HEK293 (cell line): Measurements from ENCODE around the gene CATSPERD.

Experiments
- KLF16 ChIP-seq: fragments of 450-650 bp; formaldehyde crosslinking; IDR thresholded peaks from 2 replicates; pipeline ENCODE4 v1.5.1; 2017; ENCODE audit warnings: missing biosample characterization, missing genetic modification characterization
- KLF7 ChIP-seq: fragments of 450-650 bp; formaldehyde crosslinking; IDR thresholded peaks from 2 replicates; pipeline ENCODE4 v1.5.1; 2016; ENCODE audit warnings: missing biosample characterization, missing genetic modification characterization, borderline replicate concordance
- KLF8 ChIP-seq: fragments of 450-650 bp; formaldehyde crosslinking; IDR thresholded peaks from 2 replicates; pipeline ENCODE4 v1.5.1; 2016; ENCODE audit warnings: missing biosample characterization, missing genetic modification characterization
- MZF1 ChIP-seq: fragments of 450-650 bp; formaldehyde crosslinking; IDR thresholded peaks from 2 replicates; pipeline ENCODE4 v1.5.1; 2017; ENCODE audit warnings: missing biosample characterization, missing genetic modification characterization, borderline replicate concordance
- SP3 ChIP-seq: fragments of 450-650 bp; formaldehyde crosslinking; IDR thresholded peaks from 2 replicates; pipeline ENCODE4 v1.5.1; 2016; ENCODE audit warnings: missing biosample characterization, missing genetic modification characterization
- YY2 ChIP-seq: fragments of 450-650 bp; formaldehyde crosslinking; IDR thresholded peaks from 2 replicates; pipeline ENCODE4 v1.5.1; 2016; ENCODE audit warnings: missing biosample characterization, missing genetic modification characterization
- ZBTB8A ChIP-seq: fragments of 450-650 bp; formaldehyde crosslinking; IDR thresholded peaks from 2 replicates; pipeline ENCODE4 v1.5.1; 2016; ENCODE audit warnings: missing biosample characterization, missing genetic modification characterization
- ZFP37 ChIP-seq: fragments of 450-650 bp; formaldehyde crosslinking; IDR thresholded peaks from 2 replicates; pipeline ENCODE4 v1.5.1; 2016; ENCODE audit warnings: missing biosample characterization, missing genetic modification characterization
- ZIC2 ChIP-seq: fragments of 450-650 bp; formaldehyde crosslinking; IDR thresholded peaks from 2 replicates; pipeline ENCODE4 v1.5.1; 2016; ENCODE audit warnings: missing biosample characterization, missing genetic modification characterization
- ZNF112 ChIP-seq: fragments of 450-650 bp; formaldehyde crosslinking; IDR thresholded peaks from 2 replicates; pipeline ENCODE4 v1.5.0; 2017; ENCODE audit warnings: missing biosample characterization, missing genetic modification characterization
- ZNF132 ChIP-seq: fragments of 450-650 bp; formaldehyde crosslinking; IDR thresholded peaks from 2 replicates; pipeline ENCODE4 v1.5.1; 2017; ENCODE audit warnings: missing biosample characterization, missing genetic modification characterization, borderline replicate concordance
- ZNF146 ChIP-seq: fragments of 450-650 bp; formaldehyde crosslinking; IDR thresholded peaks from 2 replicates; pipeline ENCODE4 v1.5.1; 2016; ENCODE audit warnings: missing biosample characterization, missing genetic modification characterization
- ZNF157 ChIP-seq: fragments of 450-650 bp; formaldehyde crosslinking; IDR thresholded peaks from 2 replicates; pipeline ENCODE4 v1.5.1; 2016; ENCODE audit warnings: missing biosample characterization, missing genetic modification characterization
- ZNF248 ChIP-seq: fragments of 450-650 bp; formaldehyde crosslinking; IDR thresholded peaks from 2 replicates; pipeline ENCODE4 v1.5.1; 2017; ENCODE audit warnings: missing biosample characterization, missing genetic modification characterization
- ZNF335 ChIP-seq: fragments of 450-650 bp; formaldehyde crosslinking; conservative IDR thresholded peaks from 2 replicates; pipeline ENCODE4 v1.5.1; 2016; ENCODE audit warnings: missing biosample characterization, missing genetic modification characterization
- ZNF629 ChIP-seq: fragments of 450-650 bp; formaldehyde crosslinking; IDR thresholded peaks from 2 replicates; pipeline ENCODE4 v1.5.1; 2017; ENCODE audit warnings: missing biosample characterization, missing genetic modification characterization
- ZNF843 ChIP-seq: fragments of 450-650 bp; formaldehyde crosslinking; IDR thresholded peaks from 2 replicates; pipeline ENCODE4 v1.5.1; 2016; ENCODE audit warnings: missing biosample characterization, missing genetic modification characterization
- ZSCAN23 ChIP-seq: fragments of 450-650 bp; formaldehyde crosslinking; IDR thresholded peaks from 2 replicates; pipeline ENCODE4 v1.5.1; 2016; ENCODE audit warnings: missing biosample characterization, missing genetic modification characterization
- ZSCAN30 ChIP-seq: fragments of 450-650 bp; IDR thresholded peaks from 2 replicates; pipeline ENCODE4 v1.5.1; 2018; ENCODE audit warnings: missing biosample characterization, mild to moderate bottlenecking, missing genetic modification characterization, moderate library complexity
- TF ChIP-seq, protein P1 (sequence below): fragments of 450-650 bp; formaldehyde crosslinking; IDR thresholded peaks from 2 replicates; pipeline ENCODE4 v1.5.1; 2016; ENCODE audit warnings: missing biosample characterization, missing genetic modification characterization
- TF ChIP-seq, protein P2 (sequence below): fragments of 450-650 bp; formaldehyde crosslinking; conservative IDR thresholded peaks from 2 replicates; pipeline ENCODE4 v1.5.1; 2016; ENCODE audit warnings: low read depth, missing biosample characterization, missing genetic modification characterization
- TF ChIP-seq, protein P3 (sequence below): fragments of 450-650 bp; formaldehyde crosslinking; IDR thresholded peaks from 2 replicates; pipeline ENCODE4 v1.5.1; 2017; ENCODE audit warnings: missing biosample characterization, missing genetic modification characterization
- TF ChIP-seq, protein P4 (sequence below): fragments of 450-650 bp; formaldehyde crosslinking; IDR thresholded peaks from 2 replicates; pipeline ENCODE4 v1.5.1; 2016; ENCODE audit warnings: missing biosample characterization, missing genetic modification characterization
- TF ChIP-seq, protein P5 (sequence below): fragments of 450-650 bp; formaldehyde crosslinking; IDR thresholded peaks from 2 replicates; pipeline ENCODE4 v1.5.1; 2016; ENCODE audit warnings: missing biosample characterization, missing genetic modification characterization

CATSPERD gene

DNA sequence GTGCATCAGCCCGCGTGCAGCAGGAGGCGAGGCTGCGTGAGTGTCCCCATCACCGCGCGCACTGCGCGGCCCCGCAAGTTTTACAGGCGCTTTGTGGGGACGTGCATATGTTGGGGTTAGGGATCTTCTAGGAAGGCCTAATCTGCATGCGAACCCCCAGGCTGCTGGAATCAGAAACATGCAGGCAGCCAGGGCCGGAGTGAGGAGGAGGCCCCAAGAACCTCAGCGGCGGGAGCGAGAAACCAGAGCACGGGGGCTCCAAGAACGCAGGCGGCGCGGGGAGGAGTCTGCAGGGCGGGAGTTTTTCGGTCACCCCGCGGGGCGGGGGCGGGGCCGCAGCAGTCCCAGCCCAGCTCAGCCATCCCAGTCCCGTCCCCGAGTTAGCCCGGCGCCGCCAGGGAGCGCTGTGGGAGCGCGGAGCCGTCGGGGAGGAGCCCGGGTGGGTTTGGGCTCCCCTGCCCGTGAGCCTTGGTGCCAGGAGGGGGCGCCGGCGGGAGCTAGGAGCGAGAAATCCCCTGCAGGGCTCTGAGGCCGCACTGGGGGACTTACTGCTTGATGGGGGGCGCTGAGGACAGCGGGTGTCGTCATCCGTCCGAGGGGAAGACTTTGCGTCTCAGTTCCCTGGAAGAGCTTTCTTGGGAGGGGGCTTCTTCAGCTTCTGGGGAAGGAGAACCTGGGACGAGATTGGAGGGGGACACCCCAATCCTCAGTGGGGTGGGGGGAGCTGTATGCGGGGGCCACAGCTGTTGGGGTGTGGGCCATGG lies 83.5 kb downstream of the CATSPERD start (continued):
- TF ChIP-seq ZSCAN30 (peak; percentile 87), ZNF335 (peak; percentile 83), ZNF132 (tag by site-specific recombination) (no peak), KLF8 (tag by site-specific recombination) (peak; percentile 96), KLF16 (tag by site-specific recombination) (peak; percentile 92), MZF1 (tag by site-specific recombination) (peak; percentile 72), ZNF157 (tag by site-specific recombination) (no peak), ZNF843 (0 out of 2 replicates have a peak, but pooled peaks have one; percentile 41), ZFP37 (peak; percentile 87; the same call in 1 of the 2 replicates), ZNF146 (no peak), ZNF112 (tag by site-specific recombination) (no peak), SP3 (tag by site-specific recombination) (peak; percentile 91), ZSCAN23 (0 out of 2 replicates have a peak, but pooled peaks have one; percentile 61), ZNF629 (tag by site-specific recombination) (peak; percentile 83), YY2 (tag by site-specific recombination) (no peak), KLF7 (tag by site-specific recombination) (peak; percentile 70; the same call in 1 of the 2 replicates), ZNF248 (tag by site-specific recombination) (no peak), ZIC2 (peak; percentile 93), ZBTB8A (tag by site-specific recombination) (peak; percentile 78)
- TF ChIP-seq, protein P1, sequence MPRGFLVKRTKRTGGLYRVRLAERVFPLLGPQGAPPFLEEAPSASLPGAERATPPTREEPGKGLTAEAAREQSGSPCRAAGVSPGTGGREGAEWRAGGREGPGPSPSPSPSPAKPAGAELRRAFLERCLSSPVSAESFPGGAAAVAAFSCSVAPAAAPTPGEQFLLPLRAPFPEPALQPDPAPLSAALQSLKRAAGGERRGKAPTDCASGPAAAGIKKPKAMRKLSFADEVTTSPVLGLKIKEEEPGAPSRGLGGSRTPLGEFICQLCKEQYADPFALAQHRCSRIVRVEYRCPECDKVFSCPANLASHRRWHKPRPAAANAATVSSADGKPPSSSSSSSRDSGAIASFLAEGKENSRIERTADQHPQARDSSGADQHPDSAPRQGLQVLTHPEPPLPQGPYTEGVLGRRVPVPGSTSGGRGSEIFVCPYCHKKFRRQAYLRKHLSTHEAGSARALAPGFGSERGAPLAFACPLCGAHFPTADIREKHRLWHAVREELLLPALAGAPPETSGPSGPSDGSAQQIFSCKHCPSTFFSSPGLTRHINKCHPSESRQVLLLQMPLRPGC (tag by site-specific recombination), result peak; percentile 18; the same call in 1 of the 2 replicates
- TF ChIP-seq, protein P2, sequence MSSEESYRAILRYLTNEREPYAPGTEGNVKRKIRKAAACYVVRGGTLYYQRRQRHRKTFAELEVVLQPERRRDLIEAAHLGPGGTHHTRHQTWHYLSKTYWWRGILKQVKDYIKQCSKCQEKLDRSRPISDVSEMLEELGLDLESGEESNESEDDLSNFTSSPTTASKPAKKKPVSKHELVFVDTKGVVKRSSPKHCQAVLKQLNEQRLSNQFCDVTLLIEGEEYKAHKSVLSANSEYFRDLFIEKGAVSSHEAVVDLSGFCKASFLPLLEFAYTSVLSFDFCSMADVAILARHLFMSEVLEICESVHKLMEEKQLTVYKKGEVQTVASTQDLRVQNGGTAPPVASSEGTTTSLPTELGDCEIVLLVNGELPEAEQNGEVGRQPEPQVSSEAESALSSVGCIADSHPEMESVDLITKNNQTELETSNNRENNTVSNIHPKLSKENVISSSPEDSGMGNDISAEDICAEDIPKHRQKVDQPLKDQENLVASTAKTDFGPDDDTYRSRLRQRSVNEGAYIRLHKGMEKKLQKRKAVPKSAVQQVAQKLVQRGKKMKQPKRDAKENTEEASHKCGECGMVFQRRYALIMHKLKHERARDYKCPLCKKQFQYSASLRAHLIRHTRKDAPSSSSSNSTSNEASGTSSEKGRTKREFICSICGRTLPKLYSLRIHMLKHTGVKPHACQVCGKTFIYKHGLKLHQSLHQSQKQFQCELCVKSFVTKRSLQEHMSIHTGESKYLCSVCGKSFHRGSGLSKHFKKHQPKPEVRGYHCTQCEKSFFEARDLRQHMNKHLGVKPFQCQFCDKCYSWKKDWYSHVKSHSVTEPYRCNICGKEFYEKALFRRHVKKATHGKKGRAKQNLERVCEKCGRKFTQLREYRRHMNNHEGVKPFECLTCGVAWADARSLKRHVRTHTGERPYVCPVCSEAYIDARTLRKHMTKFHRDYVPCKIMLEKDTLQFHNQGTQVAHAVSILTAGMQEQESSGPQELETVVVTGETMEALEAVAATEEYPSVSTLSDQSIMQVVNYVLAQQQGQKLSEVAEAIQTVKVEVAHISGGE (tag by site-specific recombination), result peak; percentile 51
- TF ChIP-seq, protein P3, sequence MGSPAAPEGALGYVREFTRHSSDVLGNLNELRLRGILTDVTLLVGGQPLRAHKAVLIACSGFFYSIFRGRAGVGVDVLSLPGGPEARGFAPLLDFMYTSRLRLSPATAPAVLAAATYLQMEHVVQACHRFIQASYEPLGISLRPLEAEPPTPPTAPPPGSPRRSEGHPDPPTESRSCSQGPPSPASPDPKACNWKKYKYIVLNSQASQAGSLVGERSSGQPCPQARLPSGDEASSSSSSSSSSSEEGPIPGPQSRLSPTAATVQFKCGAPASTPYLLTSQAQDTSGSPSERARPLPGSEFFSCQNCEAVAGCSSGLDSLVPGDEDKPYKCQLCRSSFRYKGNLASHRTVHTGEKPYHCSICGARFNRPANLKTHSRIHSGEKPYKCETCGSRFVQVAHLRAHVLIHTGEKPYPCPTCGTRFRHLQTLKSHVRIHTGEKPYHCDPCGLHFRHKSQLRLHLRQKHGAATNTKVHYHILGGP (tag by site-specific recombination), result no peak
- TF ChIP-seq, protein P4, sequence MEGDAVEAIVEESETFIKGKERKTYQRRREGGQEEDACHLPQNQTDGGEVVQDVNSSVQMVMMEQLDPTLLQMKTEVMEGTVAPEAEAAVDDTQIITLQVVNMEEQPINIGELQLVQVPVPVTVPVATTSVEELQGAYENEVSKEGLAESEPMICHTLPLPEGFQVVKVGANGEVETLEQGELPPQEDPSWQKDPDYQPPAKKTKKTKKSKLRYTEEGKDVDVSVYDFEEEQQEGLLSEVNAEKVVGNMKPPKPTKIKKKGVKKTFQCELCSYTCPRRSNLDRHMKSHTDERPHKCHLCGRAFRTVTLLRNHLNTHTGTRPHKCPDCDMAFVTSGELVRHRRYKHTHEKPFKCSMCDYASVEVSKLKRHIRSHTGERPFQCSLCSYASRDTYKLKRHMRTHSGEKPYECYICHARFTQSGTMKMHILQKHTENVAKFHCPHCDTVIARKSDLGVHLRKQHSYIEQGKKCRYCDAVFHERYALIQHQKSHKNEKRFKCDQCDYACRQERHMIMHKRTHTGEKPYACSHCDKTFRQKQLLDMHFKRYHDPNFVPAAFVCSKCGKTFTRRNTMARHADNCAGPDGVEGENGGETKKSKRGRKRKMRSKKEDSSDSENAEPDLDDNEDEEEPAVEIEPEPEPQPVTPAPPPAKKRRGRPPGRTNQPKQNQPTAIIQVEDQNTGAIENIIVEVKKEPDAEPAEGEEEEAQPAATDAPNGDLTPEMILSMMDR (tag by site-specific recombination), result peak; percentile 99
- TF ChIP-seq, protein P5, sequence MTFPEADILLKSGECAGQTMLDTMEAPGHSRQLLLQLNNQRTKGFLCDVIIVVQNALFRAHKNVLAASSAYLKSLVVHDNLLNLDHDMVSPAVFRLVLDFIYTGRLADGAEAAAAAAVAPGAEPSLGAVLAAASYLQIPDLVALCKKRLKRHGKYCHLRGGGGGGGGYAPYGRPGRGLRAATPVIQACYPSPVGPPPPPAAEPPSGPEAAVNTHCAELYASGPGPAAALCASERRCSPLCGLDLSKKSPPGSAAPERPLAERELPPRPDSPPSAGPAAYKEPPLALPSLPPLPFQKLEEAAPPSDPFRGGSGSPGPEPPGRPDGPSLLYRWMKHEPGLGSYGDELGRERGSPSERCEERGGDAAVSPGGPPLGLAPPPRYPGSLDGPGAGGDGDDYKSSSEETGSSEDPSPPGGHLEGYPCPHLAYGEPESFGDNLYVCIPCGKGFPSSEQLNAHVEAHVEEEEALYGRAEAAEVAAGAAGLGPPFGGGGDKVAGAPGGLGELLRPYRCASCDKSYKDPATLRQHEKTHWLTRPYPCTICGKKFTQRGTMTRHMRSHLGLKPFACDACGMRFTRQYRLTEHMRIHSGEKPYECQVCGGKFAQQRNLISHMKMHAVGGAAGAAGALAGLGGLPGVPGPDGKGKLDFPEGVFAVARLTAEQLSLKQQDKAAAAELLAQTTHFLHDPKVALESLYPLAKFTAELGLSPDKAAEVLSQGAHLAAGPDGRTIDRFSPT, result peak; percentile 91
- TF ChIP-seq, all 188 proteins: peak for 73
